CD4-positive, alpha-beta memory T cell (primary cell): ENCODE data around the gene FBN2. TPM values are rescaled to one million over a fixed set of nuclear protein-coding genes. Genes with fewer than 3 reads are reported as not detected.
A peak's percentile ranks its signal among the peaks of the same experiment; 100 is the strongest.
"Not testable (repeated sequence)": the region's sequence is repeated elsewhere in the genome, so short reads cannot be mapped to it uniquely, and the experiment has no call there.

Experiments used
- CTCF ChIA-PET: fragments of 350-600 bp; sonication (Branson Sonifier 250); formaldehyde crosslinking; loops from one replicate; lab custom pipeline; 2021; ENCODE audit warnings: inconsistent platforms; ENCODE audit not compliant: partially characterized antibody; lab: Charles Lee
- POLR2A ChIA-PET: fragments of 350-600 bp; sonication (Branson Sonifier 250); formaldehyde crosslinking; loops from one replicate; lab custom pipeline; 2021; ENCODE audit not compliant: partially characterized antibody; lab: Charles Lee
- DNase-seq, 5 donors: peaks; one replicate each; pipeline versions ENCODE4 v3.0.0 to v3.0.0-alpha.2; 2020 to 2022; ENCODE audit warnings: mixed read lengths in 1 of 5
- H3K27ac ChIP-seq: one replicate; pipeline ENCODE4 v1.7.0; 2013; ENCODE audit warnings: low read depth, low read length
- H3K27me3 ChIP-seq: 2 replicates; pipeline ENCODE4 v1.7.0; 2013; ENCODE audit warnings: mild to moderate bottlenecking, low read length, moderate library complexity; ENCODE audit not compliant: insufficient read depth
- H3K36me3 ChIP-seq: 2 replicates; pipeline ENCODE4 v1.7.0; 2013; ENCODE audit warnings: mild to moderate bottlenecking, low read length, moderate library complexity; ENCODE audit not compliant: insufficient read depth
- H3K4me1 ChIP-seq: 2 replicates; pipeline ENCODE4 v1.7.0; 2013; ENCODE audit warnings: mild to moderate bottlenecking, low read length, moderate library complexity; ENCODE audit not compliant: insufficient read depth
- H3K4me3 ChIP-seq, 2 donors: one replicate each; pipeline ENCODE4 v1.7.0; 2013; ENCODE audit warnings: low read length in 2 of 2, mild to moderate bottlenecking in 1 of 2
- H3K9me3 ChIP-seq, 2 donors: one replicate each; pipeline ENCODE4 v1.7.0; 2013; ENCODE audit warnings: low read length in 2 of 2, control low read depth in 1 of 2; ENCODE audit not compliant: control insufficient read depth in 1 of 2
- H3K27ac Mint-ChIP-seq, 7 donors: one replicate each; pipeline ENCODE4 v1.8.0; 2020 to 2021; ENCODE audit warnings: mixed read lengths in 7 of 7, mild to moderate bottlenecking in 6 of 7, inconsistent platforms in 3 of 7, moderate library complexity in 3 of 7
- H3K27me3 Mint-ChIP-seq, 2 donors: one replicate each; pipeline ENCODE4 v1.8.0; 2020 to 2021; ENCODE audit warnings: mixed read lengths in 2 of 2
- H3K36me3 Mint-ChIP-seq, 2 donors: one replicate each; pipeline ENCODE4 v1.8.0; 2020 to 2021; ENCODE audit warnings: mixed read lengths in 2 of 2, inconsistent platforms in 1 of 2, mild to moderate bottlenecking in 1 of 2
- H3K4me1 Mint-ChIP-seq, 4 donors: one replicate each; pipeline ENCODE4 v1.8.0; 2020 to 2021; ENCODE audit warnings: mixed read lengths in 4 of 4, mild to moderate bottlenecking in 1 of 4
- H3K4me3 Mint-ChIP-seq, 8 donors: one replicate each; pipeline ENCODE4 v1.8.0; 2020 to 2021; ENCODE audit warnings: mixed read lengths in 8 of 8, mild to moderate bottlenecking in 7 of 8, moderate library complexity in 6 of 8, inconsistent platforms in 3 of 8
- H3K9me3 Mint-ChIP-seq, 8 donors: one replicate each; pipeline ENCODE4 v1.8.0; 2020 to 2021; ENCODE audit warnings: mixed read lengths in 8 of 8, mild to moderate bottlenecking in 5 of 8, inconsistent platforms in 3 of 8, moderate library complexity in 1 of 8
- intact Hi-C: fragments of 100-400 bp; cut with micrococcal nuclease; formaldehyde crosslinking; loops from one replicate; pipeline ENCODE4 v1.15.1; 2023
- polyA plus RNA-seq, 2 donors: library from polyadenylated mRNA; unstranded; fragments of 300-500 nt; fragmentation: Illumina TruSeq; gene quantifications; one replicate each; pipeline ENCODE4 v1.2.3, GENCODE V29; 2021
- total RNA-seq, 2 experiments: library from RNA; stranded (reverse); gene quantifications; one replicate each; pipeline ENCODE4 v1.2.3, GENCODE V29; 2021

FBN2 gene
- total and polyA plus RNA-seq, 4 experiments from 2014 or later, result 0.15 to 0.30 TPM; not detected in 2

GRCh38 chr5:128455841-128456361 lies 82.1 kb downstream of the FBN2 start:
- CTCF ChIA-PET, result no interaction called here
- POLR2A ChIA-PET, result no interaction called here
- Mint-ChIP-seq H3K4me1 (no peaks in the 10 kb centered on the region), H3K36me3 (no peaks in the 10 kb centered on the region), H3K27me3 (no peaks in the 10 kb centered on the region), H3K27ac (no peak overlapping the region), H3K4me3 (no peak overlapping the region), H3K9me3 (peaks cover 0 to 15% (median 7%) of the 10 kb centered on the region in 8 donors)
- no peaks in the 10 kb centered on the region for H3K4me1 ChIP-seq
- no peaks in the 10 kb centered on the region for H3K9me3 ChIP-seq
- H3K36me3 ChIP-seq, result no peaks in the 10 kb centered on the region
- intact Hi-C loops, result no loop called here
- DNase-seq, result peak in 1 of 5 donors; percentile 24
- H3K4me3 ChIP-seq, result no peak overlapping the region
- H3K27ac ChIP-seq, result no peak overlapping the region
- no peaks in the 10 kb centered on the region for H3K27me3 ChIP-seq

DNA sequence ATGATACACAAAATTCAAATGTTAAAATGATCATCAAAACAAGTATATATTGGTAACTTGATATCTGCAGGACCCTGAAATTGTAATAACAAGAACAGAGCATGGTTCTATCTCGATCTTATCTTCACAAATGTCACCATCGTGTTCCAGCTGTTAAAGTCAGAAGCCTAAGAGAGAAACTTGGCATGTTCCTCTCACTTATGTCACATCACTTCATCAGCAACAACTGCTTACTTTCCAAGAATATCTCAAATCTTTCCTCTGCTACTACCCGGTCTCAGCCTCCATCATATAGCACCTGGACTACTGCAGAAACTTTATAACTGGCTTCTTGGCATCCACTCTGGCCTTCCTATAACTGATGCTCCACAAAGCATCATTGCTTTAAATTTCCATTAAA lies 84.9 kb downstream of the FBN2 start:
- no peak overlapping the region for H3K27ac ChIP-seq
- H3K4me1 ChIP-seq, result no peaks in the 10 kb centered on the region
- no peak overlapping the region for H3K4me3 ChIP-seq
- peaks cover 0 to 11% (median 5%) of the 10 kb centered on the region in 8 donors for H3K9me3 Mint-ChIP-seq
- H3K4me1 Mint-ChIP-seq, result no peaks in the 10 kb centered on the region
- intact Hi-C loops, result no loop called here
- H3K36me3 ChIP-seq, result no peaks in the 10 kb centered on the region
- DNase-seq, result no peak
- no peaks in the 10 kb centered on the region for H3K27me3 ChIP-seq
- no peaks in the 10 kb centered on the region for H3K9me3 ChIP-seq
- no peak overlapping the region for H3K4me3 Mint-ChIP-seq
- no peak overlapping the region for H3K27ac Mint-ChIP-seq
- ChIA-PET CTCF (no interaction called here), POLR2A (no interaction called here)
- H3K27me3 Mint-ChIP-seq, result no peaks in the 10 kb centered on the region
- no peaks in the 10 kb centered on the region for H3K36me3 Mint-ChIP-seq

DNA sequence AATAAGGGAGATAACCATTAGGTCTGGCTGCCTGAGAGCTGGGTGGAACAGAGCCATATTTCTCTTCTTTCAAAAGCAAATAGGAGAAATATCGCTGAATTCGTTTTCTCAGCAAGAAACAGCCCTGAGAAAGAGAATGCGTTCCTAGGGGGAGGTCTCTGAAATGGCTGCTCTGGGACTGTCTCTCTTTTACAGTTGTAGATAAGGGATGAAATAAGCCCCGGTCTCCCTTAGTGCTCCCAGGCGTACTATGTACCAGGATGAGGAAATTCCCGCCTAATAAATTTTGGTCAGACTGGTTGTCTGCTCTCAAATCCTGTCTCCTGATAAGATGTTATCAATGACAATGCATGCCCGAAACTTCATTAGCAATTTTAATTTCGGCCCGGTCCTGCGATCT lies 90.8 kb downstream of the FBN2 start:
- H3K9me3 ChIP-seq, intact Hi-C loops, CTCF ChIA-PET, H3K36me3 ChIP-seq, H3K27ac Mint-ChIP-seq, H3K27me3 Mint-ChIP-seq, H3K36me3 Mint-ChIP-seq, H3K27me3 ChIP-seq, H3K4me1 Mint-ChIP-seq, H3K4me1 ChIP-seq, POLR2A ChIA-PET, H3K4me3 Mint-ChIP-seq, H3K27ac ChIP-seq, H3K4me3 ChIP-seq, DNase-seq: not testable (repeated sequence)
- H3K9me3 Mint-ChIP-seq, result peaks cover 0 to 22% (median 13%) of the 10 kb centered on the region in 8 donors

GRCh38 chr5:128441941-128442350 lies 96.1 kb downstream of the FBN2 start:
- Histone ChIP-seq H3K27me3 (no peaks in the 10 kb centered on the region), H3K9me3 (no peaks in the 10 kb centered on the region), H3K27ac (no peak overlapping the region), H3K4me3 (no peak overlapping the region), H3K36me3 (no peaks in the 10 kb centered on the region), H3K4me1 (no peaks in the 10 kb centered on the region)
- Mint-ChIP-seq H3K36me3 (no peaks in the 10 kb centered on the region), H3K27ac (no peak overlapping the region), H3K9me3 (peaks cover 0 to 9% (median 2%) of the 10 kb centered on the region in 8 donors), H3K4me1 (no peaks in the 10 kb centered on the region), H3K27me3 (peaks cover 0 to 1% of the 10 kb centered on the region in 2 donors), H3K4me3 (no peak overlapping the region)
- ChIA-PET CTCF (no interaction called here), POLR2A (no interaction called here)
- intact Hi-C loops, result no loop called here
- no peak for DNase-seq

- Mint-ChIP-seq H3K36me3 (no peaks in the 10 kb centered on the region), H3K27ac (no peak overlapping the region), H3K9me3 (peaks cover 0 to 7% (median 0%) of the 10 kb centered on the region in 8 donors), H3K27me3 (peaks cover 0 to 1% of the 10 kb centered on the region in 2 donors), H3K4me3 (no peak overlapping the region), H3K4me1 (no peaks in the 10 kb centered on the region)
- POLR2A ChIA-PET, result no interaction called here
- no peaks in the 10 kb centered on the region for H3K4me1 ChIP-seq
- DNase-seq, result no peak
- H3K4me3 ChIP-seq, result no peak overlapping the region
- H3K36me3 ChIP-seq, result no peaks in the 10 kb centered on the region
- intact Hi-C loops, result no loop called here
- no peak overlapping the region for H3K27ac ChIP-seq
- no peaks in the 10 kb centered on the region for H3K9me3 ChIP-seq
- CTCF ChIA-PET, result no interaction called here
- H3K27me3 ChIP-seq, result no peaks in the 10 kb centered on the region
Observed at GRCh38 chr5:128441165-128441564, 96.9 kb downstream of the FBN2 start.

GRCh38 chr5:128436749-128437188 lies 101.3 kb downstream of the FBN2 start:
- Histone ChIP-seq H3K4me3 (no peak overlapping the region), H3K9me3 (no peaks in the 10 kb centered on the region), H3K27ac (no peak overlapping the region), H3K27me3 (no peaks in the 10 kb centered on the region), H3K36me3 (no peaks in the 10 kb centered on the region), H3K4me1 (no peaks in the 10 kb centered on the region)
- CTCF ChIA-PET, result no interaction called here
- Mint-ChIP-seq H3K27ac (no peak overlapping the region), H3K9me3 (no peaks in the 10 kb centered on the region), H3K4me1 (no peaks in the 10 kb centered on the region), H3K27me3 (peaks cover 0 to 1% of the 10 kb centered on the region in 2 donors), H3K4me3 (no peak overlapping the region), H3K36me3 (no peaks in the 10 kb centered on the region)
- intact Hi-C loops, result no loop called here
- DNase-seq, result no peak
- POLR2A ChIA-PET, result no interaction called here

GRCh38 chr5:128435861-128436260 lies 102.2 kb downstream of the FBN2 start:
- ChIA-PET CTCF (no interaction called here), POLR2A (no interaction called here)
- intact Hi-C loops, result no loop called here
- no peaks in the 10 kb centered on the region for H3K9me3 Mint-ChIP-seq
- H3K36me3 ChIP-seq, result no peaks in the 10 kb centered on the region
- H3K9me3 ChIP-seq, result no peaks in the 10 kb centered on the region
- peaks cover 0 to 1% of the 10 kb centered on the region in 2 donors for H3K27me3 Mint-ChIP-seq
- H3K4me3 Mint-ChIP-seq, result no peak overlapping the region
- H3K4me3 ChIP-seq, result no peak overlapping the region
- H3K4me1 Mint-ChIP-seq, result no peaks in the 10 kb centered on the region
- DNase-seq, result no peak
- H3K36me3 Mint-ChIP-seq, result no peaks in the 10 kb centered on the region
- no peaks in the 10 kb centered on the region for H3K27me3 ChIP-seq
- no peak overlapping the region for H3K27ac ChIP-seq
- H3K27ac Mint-ChIP-seq, result no peak overlapping the region
- H3K4me1 ChIP-seq, result no peaks in the 10 kb centered on the region

- no peak for DNase-seq
Observed at GRCh38 chr5:128434993-128435392, 103.1 kb downstream of the FBN2 start.

More at GRCh38 chr5:128434993-128435392, 103.1 kb downstream of the FBN2 start:
- POLR2A ChIA-PET, result no interaction called here
- no peaks in the 10 kb centered on the region for H3K9me3 ChIP-seq
- H3K9me3 Mint-ChIP-seq, result no peaks in the 10 kb centered on the region
- no peaks in the 10 kb centered on the region for H3K4me1 Mint-ChIP-seq
- H3K4me3 Mint-ChIP-seq, result no peak overlapping the region
- H3K4me3 ChIP-seq, result no peak overlapping the region
- CTCF ChIA-PET, result no interaction called here
- no peak overlapping the region for H3K27ac Mint-ChIP-seq
- no peak overlapping the region for H3K27ac ChIP-seq
- intact Hi-C loops, result no loop called here
- H3K27me3 ChIP-seq, result no peaks in the 10 kb centered on the region
- H3K36me3 Mint-ChIP-seq, result no peaks in the 10 kb centered on the region
- peaks cover 0 to 1% of the 10 kb centered on the region in 2 donors for H3K27me3 Mint-ChIP-seq
- no peaks in the 10 kb centered on the region for H3K4me1 ChIP-seq
- no peaks in the 10 kb centered on the region for H3K36me3 ChIP-seq
